ENCODE data around the gene MAP2K3.
"Not testable (repeated sequence)": the region's sequence is repeated elsewhere in the genome, so short reads cannot be mapped to it uniquely, and the experiment has no call there.

Gene MAP2K3

GRCh38 chr17:21303441-21304065, 19.0 kb downstream of the MAP2K3 start:
- Histone ChIP-seq H3K27me3 (ENCODE audit: insufficient read depth, low read depth) (no peaks in the 10 kb centered on the region), H3K4me1 (ENCODE audit: low read depth, poor library complexity, severe bottlenecking) (no peaks in the 10 kb centered on the region), H2AFZ (ENCODE audit: low read depth) (no peak overlapping the region), H3K36me3 (ENCODE audit: insufficient read depth) (no peaks in the 10 kb centered on the region), H3K79me2 (ENCODE audit: insufficient read depth, low read depth) (no peaks in the 10 kb centered on the region), H3K4me2 (no peak overlapping the region), H3K27ac (no peak overlapping the region), H3K9ac (no peak overlapping the region), H3K4me3 (IDR thresholded peaks at IDR 0.05; ENCODE audit: insufficient read depth, low read depth, low read length) (no peak overlapping the region), H4K20me1 (ENCODE audit: insufficient read depth) (no peaks in the 10 kb centered on the region)
- no peak for TF ChIP-seq CTCF (conservative IDR thresholded peaks at IDR 0.05; ENCODE audit: low read depth, low read length)

GRCh38 chr17:21304091-21304490, 19.6 kb downstream of the MAP2K3 start:
- H2AFZ ChIP-seq (ENCODE audit: low read depth) = no peak overlapping the region
- H3K4me3 ChIP-seq (IDR thresholded peaks at IDR 0.05; ENCODE audit: insufficient read depth, low read depth, low read length) = no peak overlapping the region
- H3K79me2 ChIP-seq (ENCODE audit: insufficient read depth, low read depth) = no peaks in the 10 kb centered on the region
- H3K27ac ChIP-seq = no peak overlapping the region
- no peak for TF ChIP-seq CTCF (conservative IDR thresholded peaks at IDR 0.05; ENCODE audit: low read depth, low read length)
- no peaks in the 10 kb centered on the region for H3K4me1 ChIP-seq (ENCODE audit: low read depth, poor library complexity, severe bottlenecking)
- no peak overlapping the region for H3K4me2 ChIP-seq
- no peaks in the 10 kb centered on the region for H3K36me3 ChIP-seq (ENCODE audit: insufficient read depth)
- H3K9ac ChIP-seq = no peak overlapping the region
- no peaks in the 10 kb centered on the region for H3K27me3 ChIP-seq (ENCODE audit: insufficient read depth, low read depth)
- no peaks in the 10 kb centered on the region for H4K20me1 ChIP-seq (ENCODE audit: insufficient read depth)

GRCh38 chr17:21304551-21305151, 20.1 kb downstream of the MAP2K3 start:
- not testable (repeated sequence) for H3K4me1 ChIP-seq (ENCODE audit: low read depth, poor library complexity, severe bottlenecking); H3K27me3 ChIP-seq (ENCODE audit: insufficient read depth, low read depth); H3K36me3 ChIP-seq (ENCODE audit: insufficient read depth); H3K9ac ChIP-seq; H4K20me1 ChIP-seq (ENCODE audit: insufficient read depth); H3K79me2 ChIP-seq (ENCODE audit: insufficient read depth, low read depth); H3K4me2 ChIP-seq; H3K27ac ChIP-seq; H3K4me3 ChIP-seq (IDR thresholded peaks at IDR 0.05; ENCODE audit: insufficient read depth, low read depth, low read length); H2AFZ ChIP-seq (ENCODE audit: low read depth)

GRCh38 chr17:21305431-21306180, 21.1 kb downstream of the MAP2K3 start:
- not testable (repeated sequence) for H3K27me3 ChIP-seq (ENCODE audit: insufficient read depth, low read depth); H3K4me3 ChIP-seq (IDR thresholded peaks at IDR 0.05; ENCODE audit: insufficient read depth, low read depth, low read length); H3K4me2 ChIP-seq; H3K4me1 ChIP-seq (ENCODE audit: low read depth, poor library complexity, severe bottlenecking); H3K36me3 ChIP-seq (ENCODE audit: insufficient read depth); H3K27ac ChIP-seq; H4K20me1 ChIP-seq (ENCODE audit: insufficient read depth); H3K79me2 ChIP-seq (ENCODE audit: insufficient read depth, low read depth); H2AFZ ChIP-seq (ENCODE audit: low read depth); H3K9ac ChIP-seq

- not testable (repeated sequence) for H3K4me3 ChIP-seq (IDR thresholded peaks at IDR 0.05; ENCODE audit: insufficient read depth, low read depth, low read length); H2AFZ ChIP-seq (ENCODE audit: low read depth); H3K9ac ChIP-seq; H3K79me2 ChIP-seq (ENCODE audit: insufficient read depth, low read depth); H3K27me3 ChIP-seq (ENCODE audit: insufficient read depth, low read depth); H3K27ac ChIP-seq; H3K4me2 ChIP-seq; H4K20me1 ChIP-seq (ENCODE audit: insufficient read depth); H3K36me3 ChIP-seq (ENCODE audit: insufficient read depth); H3K4me1 ChIP-seq (ENCODE audit: low read depth, poor library complexity, severe bottlenecking)
Measured at GRCh38 chr17:21306611-21307272, 22.2 kb downstream of the MAP2K3 start.

GRCh38 chr17:21307273-21307625, 22.7 kb downstream of the MAP2K3 start:
- not testable (repeated sequence) for H2AFZ ChIP-seq (ENCODE audit: low read depth); H3K9ac ChIP-seq; H3K79me2 ChIP-seq (ENCODE audit: insufficient read depth, low read depth); H3K4me3 ChIP-seq (IDR thresholded peaks at IDR 0.05; ENCODE audit: insufficient read depth, low read depth, low read length); H3K27me3 ChIP-seq (ENCODE audit: insufficient read depth, low read depth); H3K36me3 ChIP-seq (ENCODE audit: insufficient read depth); H3K4me2 ChIP-seq; H3K27ac ChIP-seq; H3K4me1 ChIP-seq (ENCODE audit: low read depth, poor library complexity, severe bottlenecking); H4K20me1 ChIP-seq (ENCODE audit: insufficient read depth)

GRCh38 chr17:21308931-21309381, 24.4 kb downstream of the MAP2K3 start:
- H3K36me3 ChIP-seq (ENCODE audit: insufficient read depth); H3K27me3 ChIP-seq (ENCODE audit: insufficient read depth, low read depth); H3K9ac ChIP-seq; H3K27ac ChIP-seq; H4K20me1 ChIP-seq (ENCODE audit: insufficient read depth); H2AFZ ChIP-seq (ENCODE audit: low read depth); H3K4me2 ChIP-seq; H3K4me3 ChIP-seq (IDR thresholded peaks at IDR 0.05; ENCODE audit: insufficient read depth, low read depth, low read length); H3K79me2 ChIP-seq (ENCODE audit: insufficient read depth, low read depth); H3K4me1 ChIP-seq (ENCODE audit: low read depth, poor library complexity, severe bottlenecking): not testable (repeated sequence)

- H3K79me2 ChIP-seq (ENCODE audit: insufficient read depth, low read depth); H3K4me2 ChIP-seq; H3K36me3 ChIP-seq (ENCODE audit: insufficient read depth); H4K20me1 ChIP-seq (ENCODE audit: insufficient read depth); H3K27ac ChIP-seq; H3K4me1 ChIP-seq (ENCODE audit: low read depth, poor library complexity, severe bottlenecking); H3K9ac ChIP-seq; H2AFZ ChIP-seq (ENCODE audit: low read depth); H3K27me3 ChIP-seq (ENCODE audit: insufficient read depth, low read depth); H3K4me3 ChIP-seq (IDR thresholded peaks at IDR 0.05; ENCODE audit: insufficient read depth, low read depth, low read length): not testable (repeated sequence)
Measured at GRCh38 chr17:21310061-21310765, 25.7 kb downstream of the MAP2K3 start.

Data from KMS-11 (cell line).